MM.1S (cell line): Measurements from ENCODE around the gene KAT6B.

Experiments
- EZH2 ChIP-seq: fragments of 300-600 bp; sonication (generic); optimal IDR thresholded peaks from 2 replicates; pipeline ENCODE3; 2017; ENCODE audit warnings: low read depth, mild to moderate bottlenecking, antibody characterized with exemption, low read length, mixed read lengths
- EZH2phosphoT487 ChIP-seq: fragments of 300-600 bp; sonication (generic); IDR thresholded peaks from 2 replicates; pipeline ENCODE4 v1.6.1; 2018; ENCODE audit warnings: antibody characterized with exemption, low read length
- TF ChIP-seq, protein P1 (sequence below): fragments of 300-600 bp; sonication (generic); IDR thresholded peaks from 2 replicates; pipeline ENCODE4 v1.5.1; 2016; ENCODE audit warnings: antibody characterized with exemption, low read length, mixed read lengths

DNA sequence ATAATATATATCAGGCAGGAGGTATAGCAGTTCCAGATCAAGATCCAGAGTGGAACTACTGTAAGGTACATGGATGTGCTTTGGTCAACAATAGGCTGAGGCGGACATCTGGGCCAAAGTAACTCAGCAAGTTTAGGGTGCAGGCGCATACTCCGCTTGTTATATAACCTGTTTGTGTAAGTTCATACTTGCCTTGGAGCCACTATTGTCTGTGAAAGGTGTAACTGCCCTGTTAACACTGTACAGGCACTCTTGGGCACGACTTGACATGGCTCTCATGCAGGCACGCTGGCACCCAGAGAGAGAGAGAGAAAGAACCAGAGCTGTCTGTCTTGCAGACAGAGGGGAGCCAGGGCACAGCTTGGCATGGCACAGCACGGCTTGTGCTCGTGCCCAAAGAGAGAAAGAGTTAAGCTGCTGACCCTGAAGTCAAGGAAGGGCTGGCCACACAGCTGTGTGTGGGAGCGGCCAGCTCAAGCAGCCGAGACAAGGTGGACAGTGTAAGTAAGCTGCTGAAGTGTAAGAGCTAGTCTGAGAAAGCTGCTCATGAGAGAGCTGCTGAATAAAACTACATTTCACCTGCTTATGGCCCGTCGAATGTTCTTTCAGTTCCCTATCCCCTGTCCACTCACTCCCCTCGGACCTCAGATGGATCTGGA lies 47.8 kb upstream of the KAT6B start:
- TF ChIP-seq, protein P1, sequence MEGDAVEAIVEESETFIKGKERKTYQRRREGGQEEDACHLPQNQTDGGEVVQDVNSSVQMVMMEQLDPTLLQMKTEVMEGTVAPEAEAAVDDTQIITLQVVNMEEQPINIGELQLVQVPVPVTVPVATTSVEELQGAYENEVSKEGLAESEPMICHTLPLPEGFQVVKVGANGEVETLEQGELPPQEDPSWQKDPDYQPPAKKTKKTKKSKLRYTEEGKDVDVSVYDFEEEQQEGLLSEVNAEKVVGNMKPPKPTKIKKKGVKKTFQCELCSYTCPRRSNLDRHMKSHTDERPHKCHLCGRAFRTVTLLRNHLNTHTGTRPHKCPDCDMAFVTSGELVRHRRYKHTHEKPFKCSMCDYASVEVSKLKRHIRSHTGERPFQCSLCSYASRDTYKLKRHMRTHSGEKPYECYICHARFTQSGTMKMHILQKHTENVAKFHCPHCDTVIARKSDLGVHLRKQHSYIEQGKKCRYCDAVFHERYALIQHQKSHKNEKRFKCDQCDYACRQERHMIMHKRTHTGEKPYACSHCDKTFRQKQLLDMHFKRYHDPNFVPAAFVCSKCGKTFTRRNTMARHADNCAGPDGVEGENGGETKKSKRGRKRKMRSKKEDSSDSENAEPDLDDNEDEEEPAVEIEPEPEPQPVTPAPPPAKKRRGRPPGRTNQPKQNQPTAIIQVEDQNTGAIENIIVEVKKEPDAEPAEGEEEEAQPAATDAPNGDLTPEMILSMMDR = no peak
- TF ChIP-seq EZH2 = no peak
- TF ChIP-seq EZH2phosphoT487 = no peak
